HG02610 (cell line): ENCODE results near the gene TBC1D14.

Experiments
- ATAC-seq: cut with Tn5 transposase; IDR thresholded peaks from one replicate; pipeline ENCODE4 v1.9.1; 2021; ENCODE audit warnings: mild to moderate bottlenecking, moderate library complexity; ENCODE audit not compliant: unreplicated experiment

TBC1D14 gene

GRCh38 chr4:6944301-6945051 is 34.9 kb downstream of the TBC1D14 start:
- no peak for ATAC-seq

GRCh38 chr4:6945052-6945409 is 35.4 kb downstream of the TBC1D14 start:
- ATAC-seq = no peak

- no peak for ATAC-seq
These were observed 36.9 kb downstream of the TBC1D14 start for GRCh38 chr4:6946497-6946896.

GRCh38 chr4:6948134-6948460 is 38.5 kb downstream of the TBC1D14 start:
- ATAC-seq = no peak

GRCh38 chr4:6951880-6952381 is 42.3 kb downstream of the TBC1D14 start:
- no peak for ATAC-seq

- no peak for ATAC-seq
These were observed 44.2 kb downstream of the TBC1D14 start for GRCh38 chr4:6953751-6954380.

GRCh38 chr4:6955261-6955911 is 45.8 kb downstream of the TBC1D14 start:
- no peak for ATAC-seq

- no peak for ATAC-seq
These were observed 46.4 kb downstream of the TBC1D14 start for GRCh38 chr4:6956087-6956433.

GRCh38 chr4:6956434-6957147 is 47.0 kb downstream of the TBC1D14 start:
- ATAC-seq = no peak

- no peak for ATAC-seq
These were observed 47.5 kb downstream of the TBC1D14 start for GRCh38 chr4:6957148-6957520.

- no peak for ATAC-seq
These were observed 48.4 kb downstream of the TBC1D14 start for GRCh38 chr4:6957994-6958393.

GRCh38 chr4:6959261-6959660 is 49.6 kb downstream of the TBC1D14 start:
- no peak for ATAC-seq

- ATAC-seq = no peak
These were observed 50.5 kb downstream of the TBC1D14 start for GRCh38 chr4:6960154-6960553.

- ATAC-seq = no peak
These were observed 51.2 kb downstream of the TBC1D14 start for GRCh38 chr4:6960628-6961412.

- ATAC-seq = no peak
These were observed 52.0 kb downstream of the TBC1D14 start for GRCh38 chr4:6961496-6962210.

- ATAC-seq = no peak
These were observed 52.8 kb downstream of the TBC1D14 start for GRCh38 chr4:6962211-6963041.

GRCh38 chr4:6963139-6963611 is 53.5 kb downstream of the TBC1D14 start:
- ATAC-seq = no peak

GRCh38 chr4:6964858-6965257 is 55.2 kb downstream of the TBC1D14 start:
- no peak for ATAC-seq

- ATAC-seq = no peak
These were observed 55.7 kb downstream of the TBC1D14 start for GRCh38 chr4:6965329-6965728.
